Activated T-cell treated with anti-CD3 and anti-CD28 coated beads, Interleukin-2, amount 50 U/mL, for 24 hours (primary cell): ENCODE results near the gene XKR8.
A peak's percentile ranks its signal among the peaks of the same experiment; 100 is the strongest.

ENCODE experiments used
- DNase-seq: peaks from one replicate; pipeline ENCODE4 v3.0.0-alpha.2; 2020
- H3K27ac Mint-ChIP-seq: 2 replicates; pipeline ENCODE4 v1.8.0; 2020; ENCODE audit warnings: mild to moderate bottlenecking, mixed read lengths
- H3K27me3 Mint-ChIP-seq: 2 replicates; pipeline ENCODE4 v1.8.0; 2020; ENCODE audit warnings: mixed read lengths
- H3K36me3 Mint-ChIP-seq: 2 replicates; pipeline ENCODE4 v1.8.0; 2020; ENCODE audit warnings: low read depth, mixed read lengths
- H3K4me1 Mint-ChIP-seq: 2 replicates; pipeline ENCODE4 v1.8.0; 2020; ENCODE audit warnings: low read depth, mixed read lengths
- H3K4me3 Mint-ChIP-seq: 2 replicates; pipeline ENCODE4 v1.8.0; 2020; ENCODE audit warnings: mild to moderate bottlenecking, moderate library complexity, mixed read lengths
- H3K9me3 Mint-ChIP-seq: 2 replicates; pipeline ENCODE4 v1.8.0; 2020; ENCODE audit warnings: mixed read lengths

XKR8 gene

DNA sequence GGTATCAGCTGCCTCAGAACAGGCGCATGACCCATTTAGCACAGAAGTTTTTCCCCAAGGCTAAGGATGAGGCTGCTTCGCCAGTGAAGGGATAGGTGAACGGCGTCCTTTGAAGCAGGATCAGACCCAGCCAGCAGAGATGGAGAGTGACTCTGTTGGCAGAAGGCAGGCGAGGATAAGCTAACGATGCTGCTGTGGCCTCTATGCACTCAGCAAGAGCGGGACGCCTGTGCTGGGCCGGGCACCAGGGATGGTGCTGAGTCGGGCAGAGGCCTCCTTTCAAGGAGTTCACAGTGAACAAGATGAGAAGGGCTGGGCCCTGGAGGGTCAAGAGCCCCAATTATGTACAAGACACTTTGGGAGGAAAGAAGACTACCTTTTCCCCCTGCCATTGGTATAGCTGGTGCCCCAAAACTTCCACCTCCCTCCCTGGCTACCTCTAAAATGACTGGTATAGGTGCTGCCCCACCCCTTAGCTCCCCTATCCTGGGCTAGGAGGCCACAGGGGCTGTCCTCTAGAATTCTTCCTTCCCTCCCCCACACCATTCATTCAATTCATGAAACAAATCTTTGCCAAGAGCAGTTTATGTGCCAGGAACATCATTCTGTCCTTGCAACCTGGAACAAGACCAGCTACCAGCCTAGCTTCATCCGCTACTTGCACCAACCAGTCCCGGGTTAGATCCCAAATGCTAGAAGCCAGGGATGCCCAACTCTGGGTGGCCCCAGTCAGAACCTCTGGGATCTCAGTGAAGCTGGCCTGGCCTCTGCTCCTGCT, 7.5 kb downstream of the XKR8 start:
- peaks cover 73% of the 10 kb centered on the region for H3K36me3 Mint-ChIP-seq

DNA sequence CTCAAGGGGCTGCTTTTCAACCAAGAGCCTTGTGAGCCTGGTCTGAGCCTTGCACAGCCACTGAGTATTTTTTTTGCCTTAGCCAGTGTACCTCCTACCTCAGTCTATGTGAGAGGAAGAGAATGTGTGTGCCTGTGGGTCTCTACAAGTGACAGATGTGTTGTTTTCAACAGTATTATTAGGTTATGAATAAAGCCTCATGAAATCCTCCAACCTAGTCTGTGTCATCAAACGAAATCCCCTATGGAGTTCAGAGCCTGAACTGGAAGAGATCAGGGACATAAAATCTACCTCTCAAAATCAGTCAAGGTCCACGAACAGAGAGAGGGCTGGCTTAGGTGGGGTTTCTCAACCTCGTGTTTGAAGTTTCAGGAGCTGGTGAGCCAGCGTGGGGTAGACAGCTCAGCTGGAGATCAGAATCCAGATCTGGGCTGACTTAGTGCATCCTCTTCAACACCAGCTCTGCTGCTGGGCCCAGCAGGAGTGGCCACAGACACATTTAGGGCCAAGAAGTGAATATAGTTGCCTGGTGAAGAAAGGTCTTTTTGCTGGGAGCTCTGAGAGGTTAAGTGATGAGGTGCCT, 8.2 kb downstream of the XKR8 start:
- Mint-ChIP-seq H3K27me3 (no peaks in the 10 kb centered on the region), H3K4me1 (peaks cover 21% of the 10 kb centered on the region), H3K27ac (peak overlapping the region; percentile 79), H3K9me3 (no peaks in the 10 kb centered on the region), H3K4me3 (no peak overlapping the region), H3K36me3 (peaks cover 76% of the 10 kb centered on the region)
- DNase-seq: peak; percentile 9

More for the DNA sequence above, 7.5 kb downstream of the XKR8 start:
- Mint-ChIP-seq H3K4me3 (no peak overlapping the region), H3K27ac (peak overlapping the region; percentile 79), H3K9me3 (no peaks in the 10 kb centered on the region), H3K27me3 (no peaks in the 10 kb centered on the region), H3K4me1 (peaks cover 21% of the 10 kb centered on the region)
- peak; percentile 23 for DNase-seq

DNA sequence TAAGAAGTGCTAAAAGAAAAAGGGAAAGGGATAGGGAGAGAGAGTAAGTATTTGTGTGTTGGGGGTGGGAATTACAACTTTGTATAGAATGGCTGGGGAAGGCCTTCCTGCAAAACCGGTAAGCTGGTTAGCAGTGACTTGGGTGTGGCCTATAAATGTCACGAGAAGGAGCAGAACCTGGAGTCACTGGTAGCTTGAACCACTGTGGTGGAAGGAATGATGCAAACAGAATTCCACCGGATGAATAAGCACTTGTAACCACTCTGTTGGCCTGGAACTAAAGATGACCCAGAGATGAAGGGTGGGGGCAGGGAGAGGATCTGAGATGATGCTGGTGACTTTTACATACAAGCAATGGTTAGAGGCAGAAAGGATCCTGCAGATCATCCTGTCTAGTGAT, 8.9 kb downstream of the XKR8 start:
- H3K27me3 Mint-ChIP-seq: no peaks in the 10 kb centered on the region
- peaks cover 21% of the 10 kb centered on the region for H3K4me1 Mint-ChIP-seq
- H3K36me3 Mint-ChIP-seq: peaks cover 79% of the 10 kb centered on the region
- DNase-seq: peak; percentile 2
- no peak overlapping the region for H3K4me3 Mint-ChIP-seq
- no peaks in the 10 kb centered on the region for H3K9me3 Mint-ChIP-seq
- peak overlapping the region; percentile 79 for H3K27ac Mint-ChIP-seq

DNA sequence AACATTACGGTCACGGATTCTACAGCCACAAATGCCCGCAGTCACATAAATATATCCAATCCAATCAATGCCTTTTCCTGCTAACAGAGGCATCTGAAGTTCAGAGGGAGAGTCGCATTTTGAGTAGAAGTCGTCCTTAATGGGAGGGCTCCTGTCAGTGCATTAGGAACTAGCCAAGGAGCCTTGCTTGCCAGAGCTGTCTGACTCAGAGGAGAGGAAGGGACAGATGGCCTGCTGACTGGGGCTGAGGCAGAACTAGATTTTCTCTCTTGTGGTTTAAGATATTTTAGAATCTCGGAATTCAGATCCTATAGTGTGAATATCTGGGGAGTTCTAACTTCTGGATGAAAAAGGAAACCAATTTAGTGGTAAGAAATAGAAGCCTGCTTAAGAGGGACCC, 10.6 kb downstream of the XKR8 start:
- no peak for DNase-seq
- Mint-ChIP-seq H3K36me3 (peaks cover 74% of the 10 kb centered on the region), H3K27ac (peak overlapping the region; percentile 72), H3K4me1 (peaks cover 21% of the 10 kb centered on the region), H3K27me3 (no peaks in the 10 kb centered on the region), H3K4me3 (no peak overlapping the region), H3K9me3 (no peaks in the 10 kb centered on the region)

DNA sequence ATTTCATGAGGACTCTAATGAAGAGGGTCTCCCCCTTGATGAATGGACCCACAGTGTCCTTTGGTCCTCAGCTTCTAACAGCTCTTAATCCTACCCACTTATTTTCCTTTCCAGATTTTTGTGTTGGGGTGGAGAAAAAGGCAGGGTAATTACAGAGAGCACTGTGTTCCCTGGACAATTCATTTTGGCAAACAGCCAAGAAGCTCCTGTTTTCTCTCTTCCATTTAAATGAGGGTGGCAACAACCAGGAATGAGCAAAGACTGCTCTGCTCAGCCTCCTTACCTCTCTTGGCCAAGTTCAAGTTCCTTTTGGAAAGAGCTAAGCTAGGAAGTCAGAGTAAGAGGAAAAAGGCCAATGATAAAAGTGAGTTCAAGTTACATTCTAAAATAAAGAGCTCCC, 11.9 kb downstream of the XKR8 start:
- no peak for DNase-seq
- Mint-ChIP-seq H3K27me3 (no peaks in the 10 kb centered on the region), H3K36me3 (peaks cover 75% of the 10 kb centered on the region), H3K4me1 (peaks cover 21% of the 10 kb centered on the region), H3K4me3 (no peak overlapping the region), H3K27ac (no peak overlapping the region), H3K9me3 (no peaks in the 10 kb centered on the region)

DNA sequence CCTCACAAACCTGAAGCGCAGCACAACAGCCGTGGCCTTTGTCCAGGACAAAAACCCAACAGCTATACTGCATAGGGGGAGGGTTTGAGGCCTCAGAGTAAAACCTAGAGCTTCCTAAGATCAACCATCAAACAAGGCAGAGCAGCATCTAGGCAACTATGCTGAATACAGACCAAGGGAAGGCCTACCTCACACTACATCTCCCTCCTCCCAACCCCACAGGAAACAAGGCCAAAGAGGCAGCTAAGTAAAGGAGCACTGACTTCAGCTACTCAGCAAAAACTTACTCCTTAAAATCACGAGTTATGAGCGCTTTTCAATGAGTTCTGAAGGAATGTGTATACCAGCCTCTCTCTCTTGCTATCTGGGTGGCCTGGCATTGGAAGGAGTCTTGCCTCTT, 12.4 kb downstream of the XKR8 start:
- Mint-ChIP-seq H3K4me3 (no peak overlapping the region), H3K27me3 (no peaks in the 10 kb centered on the region), H3K36me3 (peaks cover 75% of the 10 kb centered on the region), H3K4me1 (peaks cover 21% of the 10 kb centered on the region), H3K9me3 (no peaks in the 10 kb centered on the region), H3K27ac (peak overlapping the region; percentile 32)
- DNase-seq: no peak

DNA sequence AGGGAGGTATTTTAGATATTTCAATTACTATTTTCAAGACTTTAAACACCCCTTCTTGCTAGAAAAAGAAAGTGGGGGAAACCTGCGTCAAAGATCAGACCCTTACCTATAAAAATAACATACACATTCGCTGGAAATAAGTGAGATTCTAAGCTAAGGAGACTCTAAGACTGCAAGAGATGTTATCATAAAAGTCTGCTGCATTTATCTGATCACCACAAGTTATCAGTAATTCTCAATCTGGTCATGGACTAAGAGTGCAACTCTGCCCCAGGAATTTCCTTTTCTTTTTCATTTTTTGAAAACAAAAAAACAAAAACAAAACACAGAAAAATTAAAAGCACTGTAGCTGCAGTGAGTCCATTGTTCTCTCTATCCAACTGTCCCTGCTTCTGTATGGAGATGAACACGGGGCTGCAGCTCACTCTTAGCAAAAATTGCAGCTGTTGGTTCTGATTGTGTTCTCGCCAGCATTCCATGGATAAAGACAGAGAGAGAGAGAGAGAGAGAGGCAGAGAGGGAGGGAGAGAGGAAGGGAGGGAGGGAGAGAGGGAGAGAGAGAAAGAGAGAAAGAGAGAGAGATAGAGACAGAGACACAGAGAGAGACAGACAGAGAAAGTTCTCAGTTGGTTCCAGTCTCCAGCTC, 14.1 kb downstream of the XKR8 start:
- H3K4me1 Mint-ChIP-seq: peaks cover 14% of the 10 kb centered on the region
- no peak overlapping the region for H3K4me3 Mint-ChIP-seq
- H3K27me3 Mint-ChIP-seq: no peaks in the 10 kb centered on the region
- H3K9me3 Mint-ChIP-seq: no peaks in the 10 kb centered on the region
- DNase-seq: no peak
- H3K27ac Mint-ChIP-seq: peak overlapping the region; percentile 49
- H3K36me3 Mint-ChIP-seq: peaks cover 71% of the 10 kb centered on the region

DNA sequence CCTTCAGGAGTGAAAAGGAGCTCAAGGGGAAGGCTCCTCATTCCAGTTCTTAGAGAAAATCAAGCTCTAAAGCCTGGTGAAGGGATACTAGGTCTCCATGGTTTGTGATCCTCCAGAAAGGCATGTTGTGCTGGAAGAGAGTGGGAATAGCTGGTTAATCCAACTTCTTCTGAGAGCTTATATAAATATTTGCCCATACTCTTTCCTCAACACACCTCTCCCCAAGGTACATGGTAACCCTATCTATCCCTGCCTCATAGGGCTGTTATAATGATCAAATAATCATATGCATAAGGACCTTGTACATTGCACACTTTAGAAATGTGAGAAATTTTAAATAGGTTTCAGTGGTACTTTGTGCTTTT, 14.6 kb downstream of the XKR8 start:
- H3K27ac Mint-ChIP-seq: peak overlapping the region; percentile 49
- no peak overlapping the region for H3K4me3 Mint-ChIP-seq
- peaks cover 13% of the 10 kb centered on the region for H3K4me1 Mint-ChIP-seq
- peaks cover 71% of the 10 kb centered on the region for H3K36me3 Mint-ChIP-seq
- no peaks in the 10 kb centered on the region for H3K9me3 Mint-ChIP-seq
- no peak for DNase-seq
- no peaks in the 10 kb centered on the region for H3K27me3 Mint-ChIP-seq

DNA sequence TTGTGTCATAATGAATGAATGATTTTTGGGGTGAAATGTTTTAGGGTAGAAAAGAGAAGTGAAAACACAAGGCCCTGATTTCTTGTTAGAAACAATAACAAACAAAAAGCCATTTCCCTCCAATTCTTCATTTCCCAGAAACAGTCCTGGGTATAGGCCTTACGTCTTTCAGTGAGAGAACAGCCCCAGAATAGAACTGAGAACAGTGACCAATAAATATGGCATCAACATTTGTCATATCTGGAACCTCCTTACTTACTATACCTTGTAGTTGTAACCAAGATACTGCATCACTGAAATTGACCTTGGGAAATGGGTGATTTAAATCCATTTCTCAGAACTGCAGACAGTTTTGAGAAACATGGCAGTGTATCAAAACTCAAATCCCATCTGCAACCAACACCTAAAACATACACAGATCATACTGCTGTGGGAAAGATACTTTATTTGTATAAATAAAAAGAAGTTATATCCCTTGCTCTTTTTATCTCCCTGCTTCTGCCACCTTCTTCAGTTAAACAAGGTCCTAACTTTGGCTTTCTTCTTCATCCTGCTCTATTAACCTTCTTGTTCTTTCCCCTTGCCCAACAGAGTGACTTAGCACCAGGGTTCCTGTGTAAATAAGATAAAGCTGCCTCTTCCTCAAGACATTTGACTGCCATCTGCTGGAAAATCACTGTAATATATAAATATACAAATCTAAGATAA, 19.5 kb downstream of the XKR8 start:
- H3K27me3 Mint-ChIP-seq: no peaks in the 10 kb centered on the region
- no peaks in the 10 kb centered on the region for H3K9me3 Mint-ChIP-seq
- peaks cover 4% of the 10 kb centered on the region for H3K4me1 Mint-ChIP-seq
- H3K36me3 Mint-ChIP-seq: peaks cover 36% of the 10 kb centered on the region
- DNase-seq: no peak
- peak overlapping the region; percentile 76 for H3K27ac Mint-ChIP-seq
- no peak overlapping the region for H3K4me3 Mint-ChIP-seq

DNA sequence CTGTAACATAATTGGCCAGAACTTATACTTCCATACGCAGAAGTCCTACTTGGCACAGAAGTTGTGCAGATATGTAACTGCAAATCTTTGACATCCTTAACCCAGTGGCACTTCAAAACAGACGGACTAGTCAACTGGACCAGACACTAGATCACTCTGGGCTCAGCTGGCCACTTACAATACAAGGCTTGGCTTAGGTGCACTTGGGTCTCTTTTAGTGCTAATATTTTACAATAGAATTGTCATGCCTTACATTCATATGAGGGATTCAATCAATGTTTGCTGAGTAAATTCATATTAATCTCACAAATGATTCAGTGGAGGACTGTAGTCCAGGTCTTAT, 20.1 kb downstream of the XKR8 start:
- H3K27me3 Mint-ChIP-seq: no peaks in the 10 kb centered on the region
- no peaks in the 10 kb centered on the region for H3K9me3 Mint-ChIP-seq
- H3K36me3 Mint-ChIP-seq: peaks cover 34% of the 10 kb centered on the region
- DNase-seq: no peak
- H3K4me3 Mint-ChIP-seq: no peak overlapping the region
- peak overlapping the region; percentile 59 for H3K27ac Mint-ChIP-seq
- H3K4me1 Mint-ChIP-seq: peaks cover 4% of the 10 kb centered on the region

DNA sequence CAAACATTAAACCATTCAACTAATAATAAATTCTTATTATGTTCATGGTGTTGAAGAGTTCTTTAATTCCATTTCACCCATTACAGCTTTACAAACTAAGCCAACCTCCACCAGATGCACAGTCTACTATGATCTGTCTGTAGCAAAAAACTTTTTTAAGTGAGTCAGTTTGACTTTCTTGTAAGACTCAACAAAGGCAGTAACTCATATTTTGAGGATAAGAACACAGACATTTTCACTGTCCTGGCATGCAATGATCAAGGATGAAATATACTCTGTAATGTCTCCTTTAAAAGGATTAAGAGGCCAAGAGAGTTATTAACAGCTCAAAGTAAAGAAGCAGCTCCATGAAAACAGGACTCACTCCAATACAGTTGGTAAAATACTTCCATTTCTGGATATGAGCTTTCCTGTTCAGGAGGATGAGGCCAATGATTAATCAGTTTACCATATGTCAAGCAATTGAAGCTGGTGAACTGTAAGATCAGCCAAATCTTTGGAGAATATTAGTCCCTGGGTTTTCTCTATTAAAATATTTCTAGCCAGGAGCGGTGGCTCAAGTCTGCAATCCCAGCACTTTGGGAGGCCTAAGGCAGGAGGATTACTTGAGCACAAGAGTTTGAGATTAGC, 20.6 kb downstream of the XKR8 start:
- Mint-ChIP-seq H3K27me3 (no peaks in the 10 kb centered on the region), H3K4me3 (no peak overlapping the region), H3K36me3 (peaks cover 34% of the 10 kb centered on the region), H3K9me3 (no peaks in the 10 kb centered on the region), H3K27ac (peak overlapping the region; percentile 59), H3K4me1 (peaks cover 4% of the 10 kb centered on the region)
- no peak for DNase-seq

DNA sequence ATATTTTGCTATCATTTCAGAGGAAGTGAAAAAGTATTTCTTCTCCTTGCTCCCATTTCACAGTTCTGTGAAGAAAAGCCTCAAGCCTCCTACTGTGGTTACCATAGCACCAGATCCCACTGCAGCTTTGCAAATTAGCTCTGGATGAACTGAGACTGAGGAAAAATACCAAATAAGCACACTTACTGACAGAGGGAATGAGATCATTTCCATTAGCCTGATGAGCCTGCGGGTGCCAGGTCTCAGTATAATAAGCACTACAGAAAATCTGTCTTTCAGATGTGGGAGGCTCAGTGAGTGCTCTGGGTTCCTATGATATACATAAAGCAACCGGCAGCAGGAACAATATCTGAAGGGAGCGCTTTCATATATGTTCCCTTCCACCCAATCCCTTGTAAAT, 21.4 kb downstream of the XKR8 start:
- H3K4me1 Mint-ChIP-seq: peaks cover 4% of the 10 kb centered on the region
- peaks cover 36% of the 10 kb centered on the region for H3K36me3 Mint-ChIP-seq
- DNase-seq: no peak
- H3K27ac Mint-ChIP-seq: peak overlapping the region; percentile 59
- no peak overlapping the region for H3K4me3 Mint-ChIP-seq
- H3K9me3 Mint-ChIP-seq: no peaks in the 10 kb centered on the region
- no peaks in the 10 kb centered on the region for H3K27me3 Mint-ChIP-seq

DNA sequence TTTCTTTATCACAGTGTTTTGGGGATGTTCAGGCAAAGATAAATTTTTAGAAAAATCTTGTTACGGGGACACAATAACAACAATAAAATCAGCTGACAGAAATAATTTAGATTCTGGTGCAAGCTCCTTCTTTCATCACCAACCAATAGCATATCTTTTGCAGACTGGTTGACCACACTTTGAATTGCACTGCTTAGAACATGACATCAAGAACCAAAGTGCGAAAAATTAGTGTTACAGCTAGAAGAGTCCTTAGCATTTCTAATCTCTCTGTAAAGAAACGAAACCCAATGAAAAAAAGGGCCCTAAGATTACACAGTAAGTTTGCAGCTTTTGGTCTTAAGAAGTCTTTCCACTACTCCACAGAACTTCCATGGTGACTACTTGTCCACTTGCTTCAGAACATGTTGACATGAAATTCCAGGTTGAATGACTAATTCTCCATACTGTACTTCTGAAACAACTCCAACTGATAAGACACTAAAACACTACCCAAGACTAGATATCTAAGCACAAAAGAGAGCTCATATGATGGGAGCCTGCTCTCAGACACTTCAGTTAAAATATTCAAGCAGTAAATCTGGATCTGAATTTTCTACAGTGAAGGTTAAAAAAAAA, 31.3 kb downstream of the XKR8 start:
- H3K27me3 Mint-ChIP-seq: no peaks in the 10 kb centered on the region
- H3K4me3 Mint-ChIP-seq: no peak overlapping the region
- no peak for DNase-seq
- peaks cover 82% of the 10 kb centered on the region for H3K36me3 Mint-ChIP-seq
- peaks cover 29% of the 10 kb centered on the region for H3K4me1 Mint-ChIP-seq
- peak overlapping the region; percentile 27 for H3K27ac Mint-ChIP-seq
- no peaks in the 10 kb centered on the region for H3K9me3 Mint-ChIP-seq

DNA sequence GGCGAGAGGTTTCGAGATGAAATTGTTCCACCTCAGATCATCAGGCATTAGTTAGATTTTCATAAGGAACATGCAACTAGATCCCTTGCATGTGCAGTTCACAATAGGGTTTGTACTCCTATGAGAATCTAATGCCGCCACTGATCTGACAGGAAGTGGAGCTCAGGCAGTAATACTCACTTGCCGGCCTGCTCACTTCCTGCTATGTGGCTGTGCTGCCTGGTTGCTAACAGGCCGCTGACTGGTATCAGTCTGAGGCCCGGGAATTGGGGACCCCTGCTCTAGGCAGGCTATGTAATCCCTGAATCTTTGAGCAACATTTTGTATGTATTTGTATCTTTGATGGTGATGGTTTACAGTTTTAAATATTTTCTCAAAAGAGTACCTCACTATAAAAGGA, 32.5 kb downstream of the XKR8 start:
- DNase-seq: peak; percentile 45
- H3K27me3 Mint-ChIP-seq: no peaks in the 10 kb centered on the region
- H3K9me3 Mint-ChIP-seq: no peaks in the 10 kb centered on the region
- H3K27ac Mint-ChIP-seq: peak overlapping the region; percentile 92
- H3K4me3 Mint-ChIP-seq: no peak overlapping the region
- peaks cover 29% of the 10 kb centered on the region for H3K4me1 Mint-ChIP-seq
- peaks cover 89% of the 10 kb centered on the region for H3K36me3 Mint-ChIP-seq
